Epidermal melanocyte (primary cell): ENCODE data around the gene KIAA1210.
"Not testable (repeated sequence)": the region's sequence is repeated elsewhere in the genome, so short reads cannot be mapped to it uniquely, and the experiment has no call there.

ENCODE experiments used
- DNase-seq: peaks from one replicate; pipeline ENCODE4 v3.0.0; 2011; ENCODE audit warnings: low spot score; ENCODE audit not compliant: insufficient read length

KIAA1210 gene

GRCh38 chrX:119040432-119040831 lies 87.2 kb downstream of the KIAA1210 start:
- DNase-seq: no peak

- DNase-seq: no peak
These were observed 91.2 kb downstream of the KIAA1210 start for GRCh38 chrX:119036107-119037029.

- DNase-seq: no peak
These were observed 96.6 kb downstream of the KIAA1210 start for GRCh38 chrX:119030990-119031389.

- DNase-seq: not testable (repeated sequence)
These were observed 98.0 kb downstream of the KIAA1210 start for GRCh38 chrX:119029656-119030055.

GRCh38 chrX:119028733-119029330 lies 98.8 kb downstream of the KIAA1210 start:
- no peak for DNase-seq
